SKM-1 (cell line): ENCODE data around the gene GOLGA8O.
"Not testable (repeated sequence)": the region's sequence is repeated elsewhere in the genome, so short reads cannot be mapped to it uniquely, and the experiment has no call there.

ENCODE experiments used
- DNase-seq: peaks from one replicate; lab custom pipeline; 2025; ENCODE audit not compliant: unreplicated experiment; lab: John Stamatoyannopoulos, UW

GOLGA8O gene, protein sequence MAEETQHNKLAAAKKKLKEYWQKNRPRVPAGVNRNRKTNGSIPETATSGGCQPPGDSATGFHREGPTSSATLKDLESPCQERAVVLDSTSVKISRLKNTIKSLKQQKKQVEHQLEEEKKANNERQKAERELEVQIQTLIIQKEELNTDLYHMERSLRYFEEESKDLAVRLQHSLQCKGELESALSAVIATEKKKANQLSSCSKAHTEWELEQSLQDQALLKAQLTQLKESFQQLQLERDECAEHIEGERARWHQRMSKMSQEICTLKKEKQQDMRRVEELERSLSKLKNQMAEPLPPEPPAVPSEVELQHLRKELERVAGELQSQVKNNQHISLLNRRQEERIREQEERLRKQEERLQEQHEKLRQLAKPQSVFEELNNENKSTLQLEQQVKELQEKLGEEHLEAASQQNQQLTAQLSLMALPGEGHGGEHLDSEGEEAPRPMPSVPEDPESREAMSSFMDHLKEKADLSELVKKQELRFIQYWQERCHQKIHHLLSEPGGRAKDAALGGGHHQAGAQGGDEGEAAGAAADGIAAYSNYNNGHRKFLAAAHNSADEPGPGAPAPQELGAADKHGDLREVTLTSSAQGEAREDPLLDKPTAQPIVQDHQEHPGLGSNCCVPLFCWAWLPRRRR

DNA sequence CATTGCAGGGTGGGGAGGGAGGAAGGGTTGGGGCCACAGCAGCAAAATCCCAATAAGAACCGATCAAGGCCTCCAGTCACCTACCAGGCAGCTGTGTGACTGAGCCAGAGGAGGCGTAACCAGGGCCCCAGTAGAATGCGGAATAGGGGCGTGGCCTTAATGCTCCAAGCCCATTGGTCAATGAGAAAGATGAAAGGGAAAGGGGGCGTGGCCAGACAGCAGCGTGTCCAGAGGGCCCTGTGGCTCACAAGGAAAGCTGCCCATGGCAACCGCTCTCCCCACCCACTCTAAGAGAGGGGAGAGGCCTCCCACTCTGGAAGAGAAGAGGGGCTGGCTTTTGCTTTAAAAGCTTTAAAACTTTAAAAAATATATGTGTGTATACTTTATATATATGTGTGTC is at the start of gene GOLGA8O:
TSS of gene GOLGA8O (minus strand) at position 101 of the 400 bp plus-strand sequence. CDS start at position 3, 98 bp downstream.
- DNase-seq: not testable (repeated sequence)

DNA sequence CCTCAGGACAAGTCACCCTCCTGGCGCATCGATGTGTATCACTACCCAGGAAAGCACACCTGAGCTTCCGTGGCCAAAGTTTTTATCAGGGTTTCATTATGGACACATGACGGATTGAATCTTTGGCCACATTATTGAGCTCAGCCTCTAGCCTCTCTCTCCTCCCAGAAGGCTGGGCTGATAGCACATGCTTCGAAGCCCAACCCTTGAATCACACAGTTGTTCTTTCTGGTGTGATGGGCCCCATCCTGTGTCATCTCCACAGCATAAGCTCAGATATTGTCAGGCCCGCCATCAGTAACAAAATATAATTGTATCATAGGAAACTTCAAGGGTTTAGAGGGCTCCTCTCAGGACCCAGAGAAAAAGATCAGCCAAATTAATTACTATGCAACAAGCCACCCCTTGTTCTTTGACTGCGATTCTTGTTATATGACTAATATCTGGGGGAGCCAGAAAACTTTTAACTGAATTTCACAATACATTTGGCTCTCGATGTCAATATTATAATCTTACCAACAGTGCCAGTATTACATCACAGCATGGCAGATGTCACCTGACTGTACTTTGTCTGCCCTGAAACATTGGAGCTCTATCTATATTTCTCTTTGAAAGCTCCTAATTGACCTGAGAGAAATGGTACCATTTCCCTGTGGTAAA is 48.8 kb upstream of the GOLGA8O start:
- not testable (repeated sequence) for DNase-seq

DNA sequence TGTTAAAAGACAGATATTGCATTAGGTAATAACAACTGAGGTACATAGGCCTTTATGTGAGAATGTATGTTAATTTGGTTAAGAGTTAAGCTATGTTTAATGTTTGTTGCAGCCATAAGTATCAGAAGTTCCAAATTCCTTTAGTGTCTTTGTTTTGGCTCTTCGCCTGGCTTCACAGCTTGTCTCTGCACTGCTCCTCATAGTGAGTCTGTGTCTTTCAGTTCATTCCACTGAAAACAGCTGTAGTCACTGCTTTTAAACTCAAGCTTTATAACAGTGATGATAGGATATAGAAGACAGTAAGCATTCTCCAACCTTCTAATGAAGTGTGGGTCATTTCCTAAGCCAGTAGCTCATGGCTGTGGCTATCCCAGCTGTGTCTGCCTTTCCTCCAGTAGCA is 47.5 kb upstream of the GOLGA8O start:
- DNase-seq: not testable (repeated sequence)

DNA sequence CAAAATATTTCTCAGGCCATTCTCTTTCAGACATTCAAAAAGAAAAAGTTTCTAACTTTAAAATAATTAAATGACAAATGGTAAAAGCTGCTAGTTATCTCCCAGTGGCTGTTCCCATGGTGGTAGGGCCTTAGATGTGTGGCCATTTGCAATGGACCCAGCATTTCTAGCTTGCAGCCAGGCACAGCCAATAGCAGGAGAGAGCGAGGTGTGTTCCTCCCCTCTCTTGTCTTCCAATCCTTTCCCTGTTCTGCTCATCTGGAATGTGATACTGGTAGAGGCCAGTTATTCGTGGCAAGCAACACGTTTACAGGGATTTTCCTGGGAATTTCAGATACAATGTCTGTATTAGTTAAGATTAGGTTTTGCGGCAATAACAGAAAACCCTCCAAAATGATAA is 37.3 kb upstream of the GOLGA8O start:
- not testable (repeated sequence) for DNase-seq

DNA sequence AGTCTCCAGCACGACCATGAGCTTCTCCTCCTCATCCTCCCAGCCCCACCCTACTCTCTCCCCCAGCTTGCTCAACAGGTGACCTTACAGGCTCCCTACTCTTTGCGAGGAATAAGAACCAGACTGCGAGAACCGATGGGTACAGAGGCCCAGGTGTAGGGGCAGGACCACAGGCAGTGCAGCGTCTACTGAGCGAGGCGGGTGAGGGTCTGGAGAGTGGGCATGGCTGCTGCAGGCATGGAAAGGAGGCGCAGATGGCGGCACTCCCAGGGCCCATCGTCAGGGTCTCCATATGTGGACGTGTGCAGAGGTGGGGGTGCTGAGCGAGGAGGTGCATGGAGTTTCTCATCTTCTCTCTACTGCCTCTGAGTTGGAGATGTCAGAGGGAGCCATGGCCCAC is 31.0 kb upstream of the GOLGA8O start:
- DNase-seq: not testable (repeated sequence)

DNA sequence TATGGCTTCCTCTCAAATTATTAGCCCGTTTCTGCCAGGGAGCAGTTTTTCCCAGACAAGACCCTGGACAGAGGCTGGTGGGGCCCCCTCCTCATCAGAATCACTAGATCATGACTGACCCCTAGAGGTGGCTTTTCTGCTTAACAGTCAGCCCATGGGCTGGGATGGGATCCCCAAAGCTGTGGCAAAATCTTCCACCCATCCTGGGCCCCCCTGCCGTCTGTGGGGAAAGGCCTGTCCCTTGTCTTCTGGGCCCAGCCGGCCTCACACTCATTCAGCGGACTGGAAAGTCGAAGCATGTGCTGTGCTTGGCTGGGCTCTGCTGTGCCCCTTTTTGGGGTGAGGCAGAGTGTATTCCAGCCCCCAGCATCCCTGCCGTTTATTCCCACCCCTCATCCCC is 27.9 kb upstream of the GOLGA8O start:
- not testable (repeated sequence) for DNase-seq

DNA sequence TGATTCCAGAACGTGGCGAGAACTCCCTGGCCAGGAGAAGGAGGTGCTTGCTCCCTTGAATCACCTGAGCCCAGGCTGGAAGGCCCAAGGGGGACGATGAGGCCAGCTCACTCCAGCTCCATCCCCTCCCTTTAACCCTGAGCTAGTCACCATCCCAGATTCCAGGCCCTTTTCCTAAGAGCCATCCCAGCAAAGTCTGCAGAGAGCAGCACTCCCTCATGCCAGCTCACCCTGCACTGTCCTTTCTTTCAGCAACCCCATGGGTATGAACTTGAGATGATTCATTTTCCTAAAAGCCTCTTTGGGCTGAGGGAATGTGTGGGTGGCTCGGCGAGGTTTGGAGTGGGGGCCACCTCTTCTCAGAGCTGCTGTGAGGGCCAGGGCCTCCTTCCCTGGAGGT is 26.2 kb upstream of the GOLGA8O start:
- DNase-seq: not testable (repeated sequence)

DNA sequence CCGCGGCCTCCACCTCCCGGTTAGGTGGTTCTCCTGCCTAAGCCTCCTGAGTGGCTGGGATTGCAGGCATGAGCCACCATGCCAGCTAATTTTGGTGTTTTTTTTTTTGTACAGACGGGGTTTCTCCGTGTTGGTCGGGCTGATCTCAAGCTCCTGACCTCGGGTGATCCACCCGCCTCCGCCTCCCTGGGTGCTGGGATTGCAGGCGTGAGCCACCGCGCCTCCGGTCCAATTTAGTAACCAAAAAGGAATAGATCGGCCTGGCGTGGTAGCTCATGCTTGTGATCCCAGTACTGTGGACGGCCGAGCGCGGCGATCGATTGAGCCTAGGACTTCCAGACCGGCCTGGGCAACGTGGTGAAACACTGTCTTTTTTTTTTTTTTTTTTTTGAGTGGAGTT is 12.6 kb upstream of the GOLGA8O start:
- not testable (repeated sequence) for DNase-seq

DNA sequence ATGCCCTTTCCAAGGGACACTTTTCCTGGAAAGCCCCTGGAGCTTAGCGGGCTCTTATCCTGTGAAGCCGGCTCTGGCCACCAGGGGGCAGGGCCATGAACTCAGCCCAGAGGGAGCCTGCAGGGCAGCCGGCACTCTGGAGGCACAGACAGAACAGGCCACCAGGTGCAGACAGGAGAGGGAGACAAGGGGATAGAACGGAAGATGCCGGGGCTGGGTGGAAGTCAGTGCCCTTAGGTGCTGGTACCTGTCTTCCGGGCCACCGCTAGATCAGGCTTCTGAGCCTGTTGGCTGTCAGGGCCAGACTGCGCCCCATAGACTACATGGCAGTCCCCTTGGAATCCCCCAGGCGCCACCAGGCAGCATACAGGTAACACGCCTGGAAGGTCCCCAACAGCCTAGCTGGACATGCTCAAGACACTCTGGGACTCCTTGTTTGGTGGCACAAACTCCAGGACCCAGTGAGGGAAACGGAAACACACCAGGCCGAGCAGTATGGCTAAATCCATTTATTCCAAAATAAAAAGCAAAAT is 14.9 kb downstream of the GOLGA8O start:
- DNase-seq: not testable (repeated sequence)

DNA sequence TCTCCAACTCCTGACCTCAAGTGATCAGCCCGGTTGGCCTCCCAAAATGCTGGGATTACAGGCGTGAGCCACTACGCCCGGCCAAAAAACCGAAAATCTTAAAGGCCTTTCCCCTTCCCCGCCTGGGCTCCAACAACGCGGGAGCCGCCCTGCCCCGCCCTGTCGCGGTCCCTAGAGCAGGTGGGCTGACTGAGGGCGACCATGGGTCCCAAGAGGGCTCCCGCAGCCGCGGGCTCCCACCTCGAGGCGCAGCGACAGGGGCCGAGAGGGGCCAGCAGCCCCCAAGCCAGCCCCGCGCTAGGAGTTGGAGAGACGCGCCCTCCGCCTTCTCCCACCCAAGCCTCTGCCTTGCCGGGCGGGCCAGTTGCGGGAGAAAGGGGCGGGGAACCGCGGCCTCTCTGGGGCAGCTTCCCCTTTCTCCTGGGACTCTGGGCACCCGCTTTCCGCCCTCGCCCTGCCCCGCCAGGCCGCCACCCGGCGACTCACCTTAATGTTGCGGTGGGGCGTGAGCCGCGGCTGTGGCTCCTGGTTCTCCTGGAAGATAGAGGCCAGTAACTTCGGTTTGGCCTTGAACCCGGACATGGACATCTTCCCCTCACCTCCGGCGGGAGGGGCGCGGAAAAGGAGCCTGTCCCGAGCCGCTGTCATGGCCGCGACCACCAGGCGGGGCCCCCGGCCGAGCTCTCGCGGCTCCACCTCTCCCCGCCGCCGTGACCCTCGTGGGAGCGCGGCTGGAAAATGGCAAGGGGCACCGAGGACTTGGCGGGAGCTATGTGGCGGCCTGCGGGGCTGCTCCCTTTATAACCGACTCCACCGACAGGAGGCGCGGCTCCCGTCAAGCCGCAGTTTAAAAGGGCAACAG is 21.1 kb downstream of the GOLGA8O start:
- DNase-seq: not testable (repeated sequence)

DNA sequence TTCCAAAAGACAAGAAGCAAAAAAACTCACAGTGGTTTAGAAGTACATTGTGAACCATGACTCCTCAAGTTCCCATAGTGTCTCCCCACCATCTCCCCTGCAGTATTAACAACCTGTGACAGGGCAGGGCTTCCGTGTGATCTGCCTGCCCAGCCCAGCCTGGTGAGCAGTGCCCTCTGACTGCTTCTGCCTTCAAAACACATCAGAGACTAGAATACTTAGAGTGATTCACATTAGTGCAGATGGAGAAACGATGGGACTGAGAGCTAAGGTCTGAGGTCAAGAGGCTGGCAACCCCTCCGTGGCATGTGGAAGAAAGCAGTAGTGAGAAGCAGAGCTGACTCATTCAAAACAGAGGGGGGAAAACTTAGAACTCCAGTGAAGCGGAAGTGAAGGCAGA is 27.8 kb downstream of the GOLGA8O start:
- not testable (repeated sequence) for DNase-seq

DNA sequence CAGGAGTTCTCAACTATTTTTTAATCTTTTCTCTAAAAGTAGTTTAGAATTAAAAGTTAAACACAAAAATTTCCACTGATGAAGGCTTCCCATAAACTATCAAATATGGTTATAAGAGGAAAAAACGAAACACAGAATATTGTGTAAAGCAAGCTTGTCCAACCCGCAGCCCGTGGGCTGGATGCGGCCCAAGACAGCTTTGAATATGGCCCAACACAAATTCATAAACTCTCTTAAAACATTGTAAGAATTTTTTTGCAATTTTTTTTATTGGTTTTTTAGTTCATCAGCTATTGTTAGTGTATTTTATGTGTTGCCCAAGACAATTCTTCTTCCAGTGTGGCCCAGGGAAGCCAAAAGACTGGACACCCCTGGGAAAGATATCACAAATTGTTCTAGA is 28.9 kb downstream of the GOLGA8O start:
- DNase-seq: not testable (repeated sequence)

DNA sequence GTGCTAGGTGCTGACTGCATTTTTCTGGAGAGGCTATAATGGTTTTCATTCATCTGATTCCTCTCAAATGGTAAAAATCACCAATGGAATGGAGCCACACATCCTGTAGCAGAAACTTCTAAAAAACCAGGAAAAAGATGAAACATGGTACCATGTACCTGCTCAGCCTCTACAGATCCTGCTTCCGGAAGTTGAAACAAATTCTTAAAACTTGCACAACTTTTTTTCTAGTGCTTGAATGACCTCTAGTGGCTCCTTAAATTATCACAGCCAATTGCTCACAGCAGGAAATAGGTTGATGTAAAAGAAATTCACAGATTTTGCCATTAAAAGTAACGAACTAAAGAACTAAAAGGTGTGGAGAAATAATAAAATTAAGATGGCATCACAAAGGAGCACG is 47.5 kb downstream of the GOLGA8O start:
- not testable (repeated sequence) for DNase-seq

DNA sequence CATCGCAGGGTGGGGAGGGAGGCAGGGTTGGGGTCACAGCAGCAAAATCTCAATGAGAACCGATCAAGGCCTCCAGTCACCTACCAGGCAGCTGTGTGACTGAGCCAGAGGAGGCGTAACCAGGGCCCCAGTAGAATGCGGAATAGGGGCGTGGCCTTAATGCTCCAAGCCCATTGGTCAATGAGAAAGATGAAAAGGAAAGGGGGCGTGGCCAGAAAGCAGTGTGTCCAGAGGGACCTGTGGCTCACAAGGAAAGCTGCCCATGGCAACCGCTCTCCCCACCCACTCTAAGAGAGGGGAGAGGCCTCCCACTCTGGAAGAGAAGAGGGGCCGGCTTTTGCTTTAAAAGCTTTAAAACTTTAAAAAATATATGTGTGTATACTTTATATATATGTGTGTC is 52.2 kb downstream of the GOLGA8O start, which contains the start of gene GOLGA8K:
TSS of gene GOLGA8K (minus strand) at position 101 of the 400 bp plus-strand sequence. CDS start at position 3, 98 bp downstream.
- DNase-seq: not testable (repeated sequence)

DNA sequence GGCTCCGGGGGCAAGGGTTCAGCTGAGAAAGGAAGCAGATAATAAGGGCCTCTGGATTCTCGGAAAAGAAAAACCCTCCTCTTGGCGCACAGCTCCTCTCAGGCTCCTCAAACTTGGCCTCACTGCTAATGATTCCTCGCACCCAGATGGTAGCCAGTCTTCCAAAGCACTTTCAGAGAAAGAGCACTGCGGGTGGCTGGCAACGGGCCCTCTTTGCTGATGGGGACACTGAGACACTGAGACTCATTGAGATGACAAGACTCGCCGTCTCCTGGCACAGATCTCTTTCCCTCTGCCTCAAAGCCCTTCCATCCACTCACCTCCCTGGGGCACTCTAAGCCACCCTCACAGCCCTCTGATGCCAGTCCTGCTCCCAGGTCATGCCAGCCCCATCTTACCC is 58.9 kb downstream of the GOLGA8O start:
- not testable (repeated sequence) for DNase-seq
